Stimulated activated naive B cell treated with anti-CD40 and anti-IgM and Interleukin-4, amounts not matched to agents 10 μg/mL and 1 μg/mL and 100 μg/mL, for 72 hours (primary cell): ENCODE measurements around the gene PROKR1.

Experiments
- ATAC-seq, 2 donors: fragments of 150-1000 bp; cut with Tn5 transposase; replicated peaks; 2 replicates each; pipeline ENCODE4 v1.10.0; 2021; ENCODE audit warnings: moderate library complexity in 1 of 2
- DNase-seq: peaks from one replicate; pipeline ENCODE4 v3.0.0; 2021
- H3K27ac Mint-ChIP-seq: one replicate; pipeline ENCODE4 v1.8.0; 2022; ENCODE audit warnings: mild to moderate bottlenecking, mixed read lengths
- H3K27me3 Mint-ChIP-seq, 2 donors: one replicate each; pipeline ENCODE4 v1.8.0; 2022; ENCODE audit warnings: mixed read lengths in 2 of 2
- H3K36me3 Mint-ChIP-seq, 2 donors: one replicate each; pipeline ENCODE4 v1.8.0; 2022; ENCODE audit warnings: mixed read lengths in 2 of 2, mild to moderate bottlenecking in 1 of 2
- H3K4me1 Mint-ChIP-seq, 2 donors: one replicate each; pipeline ENCODE4 v1.8.0; 2022; ENCODE audit warnings: mixed read lengths in 2 of 2, mild to moderate bottlenecking in 1 of 2
- H3K4me3 Mint-ChIP-seq, 2 donors: one replicate each; pipeline ENCODE4 v1.8.0; 2022; ENCODE audit warnings: mild to moderate bottlenecking in 2 of 2, mixed read lengths in 2 of 2, moderate library complexity in 1 of 2
- H3K9me3 Mint-ChIP-seq, 2 donors: one replicate each; pipeline ENCODE4 v1.8.0; 2022; ENCODE audit warnings: mixed read lengths in 2 of 2, mild to moderate bottlenecking in 1 of 2

PROKR1 gene

DNA sequence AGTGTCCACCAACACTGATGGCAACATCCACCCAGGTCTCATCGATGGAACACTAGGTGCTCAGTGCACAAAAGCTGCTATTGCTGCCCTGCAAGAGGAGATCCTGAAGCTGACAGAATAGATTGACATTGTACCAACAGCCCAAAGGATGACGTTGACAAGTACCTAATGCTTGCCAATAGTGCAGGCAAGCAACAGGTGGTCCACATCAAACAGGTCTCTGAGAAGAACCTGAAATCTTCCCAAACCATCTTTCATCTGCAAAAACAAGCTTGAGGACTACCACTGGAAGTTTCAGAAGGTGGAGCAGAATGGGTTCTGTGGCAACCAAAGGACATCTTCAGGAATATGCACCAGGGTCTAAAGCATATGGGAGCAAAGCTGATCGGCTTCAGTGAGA lies 15.8 kb upstream of the PROKR1 start:
- ATAC-seq (no peak), DNase-seq (no peak)
- no peak overlapping the region for H3K27ac Mint-ChIP-seq
- H3K9me3 Mint-ChIP-seq = peaks cover 6 to 8% of the 10 kb centered on the region in 2 donors
- no peaks in the 10 kb centered on the region for H3K4me1 Mint-ChIP-seq
- peaks cover 0 to 13% of the 10 kb centered on the region in 2 donors for H3K36me3 Mint-ChIP-seq
- H3K4me3 Mint-ChIP-seq = no peak overlapping the region
- peaks cover 4 to 10% of the 10 kb centered on the region in 2 donors for H3K27me3 Mint-ChIP-seq

DNA sequence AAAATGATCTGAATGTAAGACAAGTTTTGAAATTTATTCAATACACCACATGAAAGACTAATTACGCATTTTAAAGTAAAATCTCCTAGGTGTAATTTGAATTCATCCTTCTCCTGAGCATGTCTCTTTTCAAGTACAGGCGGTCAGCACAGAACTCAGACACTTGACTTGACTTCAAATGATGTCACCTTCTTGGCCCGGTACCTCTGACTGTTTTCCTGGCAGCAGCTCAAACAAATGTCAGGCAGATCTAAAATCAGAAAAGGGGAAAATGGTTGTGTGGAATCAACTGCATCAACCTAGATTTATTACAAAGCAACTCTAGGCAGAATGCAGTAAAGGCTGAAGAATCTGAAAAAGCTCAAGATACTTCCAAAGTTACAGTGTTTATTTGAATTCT lies 11.4 kb upstream of the PROKR1 start:
- Mint-ChIP-seq H3K9me3 (peaks cover 3 to 6% of the 10 kb centered on the region in 2 donors), H3K4me3 (no peak overlapping the region), H3K4me1 (no peaks in the 10 kb centered on the region), H3K27ac (no peak overlapping the region), H3K36me3 (peaks cover 0 to 7% of the 10 kb centered on the region in 2 donors), H3K27me3 (peaks cover 5% of the 10 kb centered on the region in 2 donors)
- DNase-seq = no peak
- ATAC-seq = no peak

DNA sequence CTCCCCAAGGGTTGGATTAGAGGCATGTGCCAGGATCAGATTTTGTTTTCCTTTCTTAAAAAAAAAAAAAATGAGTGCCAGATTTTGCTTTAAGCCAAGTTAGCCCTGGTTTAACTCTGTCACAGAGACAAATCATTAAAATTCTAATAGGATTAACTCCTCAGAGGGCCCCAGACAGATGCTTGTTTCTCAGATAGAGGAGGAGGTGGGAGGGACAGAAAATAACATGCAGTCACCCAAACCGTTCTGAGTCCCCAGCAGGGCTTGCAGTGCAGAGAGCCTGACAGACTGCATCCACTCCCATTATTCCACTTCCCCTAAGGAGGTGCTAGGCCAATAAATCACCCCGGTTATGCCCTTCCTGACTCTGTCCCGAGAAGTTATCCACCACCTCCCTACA lies 6.3 kb upstream of the PROKR1 start:
- Mint-ChIP-seq H3K9me3 (peaks cover 13 to 15% of the 10 kb centered on the region in 2 donors), H3K4me1 (no peaks in the 10 kb centered on the region), H3K27ac (no peak overlapping the region), H3K27me3 (peaks cover 17 to 26% of the 10 kb centered on the region in 2 donors), H3K4me3 (no peak overlapping the region), H3K36me3 (peaks cover 11 to 12% of the 10 kb centered on the region in 2 donors)
- DNase-seq (no peak), ATAC-seq (no peak)

- DNase-seq (no peak), ATAC-seq (no peak)
- peaks cover 18 to 36% of the 10 kb centered on the region in 2 donors for H3K4me1 Mint-ChIP-seq
- H3K9me3 Mint-ChIP-seq = peaks cover 13 to 16% of the 10 kb centered on the region in 2 donors
- peak overlapping the region; percentile 53 to 78 for H3K4me3 Mint-ChIP-seq
- peaks cover 65 to 70% of the 10 kb centered on the region in 2 donors for H3K27me3 Mint-ChIP-seq
- H3K27ac Mint-ChIP-seq = no peak overlapping the region
- peaks cover 8 to 9% of the 10 kb centered on the region in 2 donors for H3K36me3 Mint-ChIP-seq
Observed at GRCh38 chr2:68643874-68644485, 601 bp downstream of the PROKR1 start.

DNA sequence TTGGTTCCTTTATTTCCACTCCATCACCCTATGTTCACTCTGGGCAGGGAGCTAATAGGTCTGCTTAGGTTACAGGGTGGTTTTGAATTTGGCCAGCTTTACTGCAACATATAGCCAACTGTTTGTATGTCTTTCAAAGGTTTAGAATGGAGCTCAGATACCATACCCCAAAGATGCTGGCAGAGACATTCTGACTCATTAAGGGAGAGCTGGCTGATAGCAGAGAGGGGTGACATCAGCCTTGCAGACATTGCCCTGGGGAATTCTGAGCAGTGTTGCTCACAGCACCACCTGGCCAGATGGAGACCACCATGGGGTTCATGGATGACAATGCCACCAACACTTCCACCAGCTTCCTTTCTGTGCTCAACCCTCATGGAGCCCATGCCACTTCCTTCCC lies 2.1 kb downstream of the PROKR1 start:
- DNase-seq = peak; percentile 15
- Mint-ChIP-seq H3K36me3 (peaks cover 6 to 7% of the 10 kb centered on the region in 2 donors), H3K4me3 (no peak overlapping the region), H3K4me1 (peaks cover 18 to 36% of the 10 kb centered on the region in 2 donors), H3K27ac (no peak overlapping the region), H3K27me3 (peaks cover 65 to 73% of the 10 kb centered on the region in 2 donors), H3K9me3 (peaks cover 10 to 11% of the 10 kb centered on the region in 2 donors)
- ATAC-seq = peak; percentile 83 to 87

DNA sequence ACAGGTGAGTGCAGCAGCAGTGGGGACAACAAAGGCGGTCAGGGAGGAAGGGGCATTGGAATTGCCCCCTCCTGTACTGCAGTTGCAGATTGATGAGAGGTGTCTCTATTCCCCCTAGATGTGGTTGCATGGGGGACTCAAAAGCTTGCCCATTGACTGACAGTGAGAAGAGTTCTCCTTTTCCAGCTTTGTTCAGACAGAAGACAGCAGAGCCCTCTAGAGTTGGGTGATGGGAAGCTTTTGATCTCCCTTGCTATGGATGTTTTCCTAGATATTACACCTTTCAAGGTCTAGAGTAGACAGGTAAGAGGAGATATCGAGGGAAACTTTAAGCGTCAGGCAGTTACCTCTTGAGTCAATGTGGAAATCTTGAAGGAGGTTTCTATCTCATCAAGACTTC lies 2.9 kb downstream of the PROKR1 start:
- Mint-ChIP-seq H3K9me3 (peaks cover 3 to 4% of the 10 kb centered on the region in 2 donors), H3K27ac (no peak overlapping the region), H3K4me1 (peaks cover 18 to 36% of the 10 kb centered on the region in 2 donors), H3K36me3 (no peaks in the 10 kb centered on the region), H3K4me3 (no peak overlapping the region), H3K27me3 (peaks cover 61 to 65% of the 10 kb centered on the region in 2 donors)
- no peak for DNase-seq
- ATAC-seq = no peak

GRCh38 chr2:68650645-68651044 lies 7.3 kb downstream of the PROKR1 start:
- peaks cover 0 to 1% of the 10 kb centered on the region in 2 donors for H3K9me3 Mint-ChIP-seq
- no peak overlapping the region for H3K4me3 Mint-ChIP-seq
- H3K27me3 Mint-ChIP-seq = peaks cover 30 to 33% of the 10 kb centered on the region in 2 donors
- no peak overlapping the region for H3K27ac Mint-ChIP-seq
- H3K4me1 Mint-ChIP-seq = peaks cover 19 to 36% of the 10 kb centered on the region in 2 donors
- H3K36me3 Mint-ChIP-seq = no peaks in the 10 kb centered on the region
- DNase-seq (no peak), ATAC-seq (no peak)

DNA sequence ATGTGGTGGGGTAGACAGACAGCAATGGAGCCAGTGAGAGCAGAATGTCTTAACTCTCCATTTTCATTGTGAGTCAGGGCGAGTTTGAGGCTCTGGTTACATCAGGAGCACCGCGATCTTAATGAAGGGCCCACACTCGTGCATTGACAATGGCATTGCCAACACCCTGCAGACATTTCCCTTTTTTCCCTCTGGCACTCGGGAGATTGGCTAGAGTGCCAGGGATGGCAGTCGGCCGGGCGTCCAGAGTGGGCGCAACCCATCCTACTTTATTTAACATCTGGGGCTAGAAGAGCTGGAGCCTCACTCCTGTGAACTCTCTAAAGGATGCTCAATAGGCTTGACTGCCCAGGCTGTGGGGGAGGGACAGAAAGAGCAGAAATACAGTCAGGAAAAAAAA lies 9.7 kb downstream of the PROKR1 start:
- H3K9me3 Mint-ChIP-seq = peaks cover 0 to 1% of the 10 kb centered on the region in 2 donors
- H3K27ac Mint-ChIP-seq = no peak overlapping the region
- H3K4me3 Mint-ChIP-seq = peak overlapping the region; percentile 8 to 49
- H3K36me3 Mint-ChIP-seq = no peaks in the 10 kb centered on the region
- peaks cover 13 to 25% of the 10 kb centered on the region in 2 donors for H3K4me1 Mint-ChIP-seq
- H3K27me3 Mint-ChIP-seq = peaks cover 15 to 20% of the 10 kb centered on the region in 2 donors
- DNase-seq (no peak), ATAC-seq (peak in 1 of 2 donors; percentile 8)

DNA sequence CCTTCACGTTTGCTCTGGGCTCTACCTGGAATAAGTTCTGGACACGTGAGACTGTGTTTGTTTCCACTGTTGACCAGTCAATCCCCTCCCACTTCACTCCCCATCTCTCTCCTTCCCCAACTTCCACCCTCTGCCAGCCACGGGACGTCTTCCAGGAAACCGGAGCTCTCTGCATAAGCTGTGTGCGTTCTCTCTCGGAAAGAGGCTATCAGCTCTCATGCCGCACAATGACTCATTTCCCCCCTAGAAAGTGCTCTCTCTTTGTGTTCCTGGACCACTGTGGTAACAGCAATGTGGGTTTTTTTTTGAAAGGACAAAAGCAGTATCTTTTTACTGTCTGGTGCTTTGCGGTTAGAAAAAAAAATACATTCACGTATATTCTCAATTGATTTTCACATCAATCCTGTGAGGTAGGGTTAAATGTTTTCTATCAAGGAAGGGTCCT lies 10.2 kb downstream of the PROKR1 start:
- Mint-ChIP-seq H3K4me3 (peak overlapping the region; percentile 34 to 49), H3K27ac (peak overlapping the region; percentile 27), H3K36me3 (no peaks in the 10 kb centered on the region), H3K9me3 (peaks cover 0 to 1% of the 10 kb centered on the region in 2 donors), H3K27me3 (peaks cover 14 to 18% of the 10 kb centered on the region in 2 donors), H3K4me1 (peaks cover 18 to 25% of the 10 kb centered on the region in 2 donors)
- DNase-seq (peak; percentile 43), ATAC-seq (peak; percentile 93 to 94)

GRCh38 chr2:68658266-68658665 lies 14.9 kb downstream of the PROKR1 start:
- Mint-ChIP-seq H3K4me1 (peaks cover 22 to 32% of the 10 kb centered on the region in 2 donors), H3K4me3 (no peak overlapping the region), H3K9me3 (peaks cover 0 to 1% of the 10 kb centered on the region in 2 donors), H3K36me3 (no peaks in the 10 kb centered on the region), H3K27ac (no peak overlapping the region), H3K27me3 (peaks cover 4 to 8% of the 10 kb centered on the region in 2 donors)
- no peak for DNase-seq
- no peak for ATAC-seq

DNA sequence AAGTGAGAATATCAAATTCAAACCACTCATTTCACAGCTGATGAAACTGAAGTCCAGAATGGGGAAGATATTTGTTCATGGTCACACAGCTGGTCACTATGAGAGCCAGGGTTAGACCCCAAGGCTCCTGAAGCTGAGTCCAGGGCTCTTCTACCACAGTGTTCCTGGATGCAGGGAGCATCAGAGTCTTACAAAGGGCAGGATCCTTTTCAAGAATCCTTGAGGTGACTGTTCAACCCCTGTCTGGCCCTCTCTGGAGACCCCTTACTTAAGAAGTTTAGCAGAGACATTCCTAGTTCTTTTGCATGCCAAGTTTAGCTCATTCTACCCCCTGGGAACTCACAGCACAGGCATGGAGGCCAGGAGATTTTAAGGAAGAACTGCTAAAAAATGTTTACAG lies 15.7 kb downstream of the PROKR1 start:
- H3K27ac Mint-ChIP-seq = no peak overlapping the region
- ATAC-seq (no peak), DNase-seq (no peak)
- H3K4me3 Mint-ChIP-seq = no peak overlapping the region
- H3K4me1 Mint-ChIP-seq = peaks cover 20 to 29% of the 10 kb centered on the region in 2 donors
- no peaks in the 10 kb centered on the region for H3K36me3 Mint-ChIP-seq
- H3K9me3 Mint-ChIP-seq = peaks cover 0 to 1% of the 10 kb centered on the region in 2 donors
- H3K27me3 Mint-ChIP-seq = peaks cover 4 to 8% of the 10 kb centered on the region in 2 donors

- DNase-seq = no peak
- no peaks in the 10 kb centered on the region for H3K36me3 Mint-ChIP-seq
- H3K27ac Mint-ChIP-seq = no peak overlapping the region
- no peaks in the 10 kb centered on the region for H3K9me3 Mint-ChIP-seq
- peaks cover 4 to 12% of the 10 kb centered on the region in 2 donors for H3K27me3 Mint-ChIP-seq
- no peak for ATAC-seq
- peaks cover 17% of the 10 kb centered on the region in 2 donors for H3K4me1 Mint-ChIP-seq
- no peak overlapping the region for H3K4me3 Mint-ChIP-seq
Observed at GRCh38 chr2:68660658-68661057, 17.3 kb downstream of the PROKR1 start.

GRCh38 chr2:68662466-68662865 lies 19.1 kb downstream of the PROKR1 start:
- Mint-ChIP-seq H3K4me3 (no peak overlapping the region), H3K27ac (no peak overlapping the region), H3K36me3 (no peaks in the 10 kb centered on the region), H3K27me3 (peaks cover 4 to 8% of the 10 kb centered on the region in 2 donors), H3K9me3 (peaks cover 0 to 1% of the 10 kb centered on the region in 2 donors), H3K4me1 (peaks cover 17% of the 10 kb centered on the region in 2 donors)
- ATAC-seq = peak; percentile 79 to 82
- DNase-seq = no peak

DNA sequence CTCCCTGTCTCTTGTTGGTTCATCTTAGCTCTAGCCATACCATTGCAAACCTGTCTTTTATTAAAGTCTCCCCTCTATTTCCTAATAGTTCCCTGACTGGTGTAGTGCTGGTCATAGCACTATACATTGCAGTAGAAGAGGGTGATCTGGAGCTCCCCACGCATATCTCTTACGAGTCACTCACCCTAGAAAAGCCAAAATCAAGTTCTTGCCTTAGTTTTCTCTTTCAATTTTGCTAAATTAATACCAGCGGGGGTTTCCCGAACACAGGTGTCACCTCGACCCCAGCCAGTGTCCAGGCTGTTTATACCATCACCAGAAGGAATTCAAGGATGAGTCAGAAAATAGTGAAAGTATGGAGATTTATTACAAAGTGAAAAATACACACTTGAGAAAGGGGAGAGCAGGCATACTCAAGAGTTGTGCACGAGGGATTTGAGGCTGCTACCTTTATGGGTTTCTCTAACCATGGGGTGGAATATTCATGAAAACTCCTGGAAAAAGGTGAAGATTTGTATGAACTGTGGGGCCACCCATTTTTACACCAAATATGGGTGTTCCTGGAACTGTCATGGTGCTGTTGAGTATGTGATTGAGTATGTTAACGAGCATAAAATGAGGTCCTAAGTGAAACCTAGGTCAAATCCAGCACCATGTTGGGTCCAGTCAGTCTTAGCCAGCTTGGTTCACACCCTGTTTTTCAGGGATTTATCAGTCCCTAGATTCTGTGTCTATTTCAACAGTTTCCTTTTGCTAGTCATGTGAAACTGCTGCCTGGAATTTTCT lies 20.2 kb downstream of the PROKR1 start:
- Mint-ChIP-seq H3K27me3 (peaks cover 0 to 4% of the 10 kb centered on the region in 2 donors), H3K36me3 (no peaks in the 10 kb centered on the region), H3K27ac (no peak overlapping the region), H3K4me3 (no peak overlapping the region), H3K9me3 (peaks cover 0 to 1% of the 10 kb centered on the region in 2 donors), H3K4me1 (peaks cover 12 to 17% of the 10 kb centered on the region in 2 donors)
- peak; percentile 56 to 74 for ATAC-seq
- DNase-seq = no peak
